ENCODE measurements around the gene CNTNAP2.
"Not testable (repeated sequence)": the region's sequence is repeated elsewhere in the genome, so short reads cannot be mapped to it uniquely, and the experiment has no call there.

Gene CNTNAP2

GRCh38 chr7:146172112-146172511 is 55.5 kb downstream of the CNTNAP2 start:
- no peak for DNase-seq

- no peak for DNase-seq
These were observed 59.1 kb downstream of the CNTNAP2 start for GRCh38 chr7:146175716-146176115.

- no peak for DNase-seq
These were observed 60.3 kb downstream of the CNTNAP2 start for GRCh38 chr7:146176860-146177259.

- no peak for DNase-seq
These were observed 60.7 kb downstream of the CNTNAP2 start for GRCh38 chr7:146177301-146177700.

- DNase-seq: no peak
These were observed 69.2 kb downstream of the CNTNAP2 start for GRCh38 chr7:146185844-146186243.

GRCh38 chr7:146191428-146191827 is 74.8 kb downstream of the CNTNAP2 start:
- DNase-seq: not testable (repeated sequence)

- no peak for DNase-seq
These were observed 85.3 kb downstream of the CNTNAP2 start for GRCh38 chr7:146201945-146202344.

- no peak for DNase-seq
These were observed 89.7 kb downstream of the CNTNAP2 start for GRCh38 chr7:146206270-146206669.

- DNase-seq: no peak
These were observed 91.9 kb downstream of the CNTNAP2 start for GRCh38 chr7:146208492-146208891.

GRCh38 chr7:146214842-146215241 is 98.2 kb downstream of the CNTNAP2 start:
- DNase-seq: no peak

GRCh38 chr7:146216396-146217041 is 99.9 kb downstream of the CNTNAP2 start:
- DNase-seq: no peak

- no peak for DNase-seq
These were observed 107.2 kb downstream of the CNTNAP2 start for GRCh38 chr7:146223851-146224250.

GRCh38 chr7:146232604-146233003 is 116.0 kb downstream of the CNTNAP2 start:
- DNase-seq: no peak

GRCh38 chr7:146235195-146235594 is 118.6 kb downstream of the CNTNAP2 start:
- DNase-seq: no peak

- no peak for DNase-seq
These were observed 126.1 kb downstream of the CNTNAP2 start for GRCh38 chr7:146242661-146243060.

- DNase-seq: not testable (repeated sequence)
These were observed 131.4 kb downstream of the CNTNAP2 start for GRCh38 chr7:146247991-146248390.

- DNase-seq: not testable (repeated sequence)
These were observed 132.1 kb downstream of the CNTNAP2 start for GRCh38 chr7:146248744-146249143.

GRCh38 chr7:146249272-146249671 is 132.7 kb downstream of the CNTNAP2 start:
- no peak for DNase-seq

- DNase-seq: no peak
These were observed 139.0 kb downstream of the CNTNAP2 start for GRCh38 chr7:146255609-146256008.

- no peak for DNase-seq
These were observed 145.9 kb downstream of the CNTNAP2 start for GRCh38 chr7:146262527-146262926.

GRCh38 chr7:146276888-146277287 is 160.3 kb downstream of the CNTNAP2 start:
- DNase-seq: no peak

- DNase-seq: no peak
These were observed 168.8 kb downstream of the CNTNAP2 start for GRCh38 chr7:146285418-146285817.

- DNase-seq: no peak
These were observed 174.1 kb downstream of the CNTNAP2 start for GRCh38 chr7:146290746-146291145.

GRCh38 chr7:146291900-146292299 is 175.3 kb downstream of the CNTNAP2 start:
- DNase-seq: no peak

GRCh38 chr7:146296028-146296427 is 179.4 kb downstream of the CNTNAP2 start:
- no peak for DNase-seq

All from DMS 273 treated with DMSO at 0.1 percent for 48 hours (cell line).